SK-N-SH (cell line): ENCODE results near the gene SDF4. TPM values are rescaled to one million over a fixed set of nuclear protein-coding genes. Genes with fewer than 3 reads are reported as not detected.

Source experiments
- CTCF ChIA-PET: fragments of 300-600, 350-600 bp; formaldehyde crosslinking; extraction: SDS; loops from one replicate; lab custom pipeline; 2021; lab: Yijun Ruan, JAX
- POLR2A ChIA-PET: fragments of 350-600 bp; sonication (Branson Sonifier 250); formaldehyde crosslinking; extraction: SDS; loops from one replicate; lab custom pipeline; 2020; ENCODE audit warnings: antibody characterized with exemption, inconsistent platforms; lab: Yijun Ruan, JAX
- DNase-seq: peaks from one replicate; pipeline ENCODE4 v3.0.0; 2012
- H2AFZ ChIP-seq: fragments of 200-600 bp; sonication (generic); 2 replicates; pipeline ENCODE4 v1.8.1; 2016; ENCODE audit warnings: antibody characterized with exemption, mild to moderate bottlenecking, low read depth
- H3F3A ChIP-seq: fragments of 200-600 bp; sonication (generic); replicated peaks from 2 replicates; pipeline ENCODE3; 2016; ENCODE audit warnings: antibody characterized with exemption, mild to moderate bottlenecking; ENCODE audit not compliant: insufficient read depth
- H3K27ac ChIP-seq, 2 experiments: fragments of 200-500 bp in 1 of 2; fragments of 200-600 bp in 1 of 2; sonication (Bioruptor generic) in 1 of 2; sonication (generic), shearing (Covaris generic) in 1 of 2; 2 replicates each; pipeline versions ENCODE4 v1.5.1 to v1.6.1; 2014 to 2016; ENCODE audit warnings: low read depth in 2 of 2, inconsistent platforms in 1 of 2, low read length in 1 of 2, mild to moderate bottlenecking in 1 of 2, mixed read lengths in 1 of 2
- H3K27me3 ChIP-seq: fragments of 200-600 bp; sonication (generic), shearing (Covaris generic); 2 replicates; pipeline ENCODE4 v1.6.1; 2016; ENCODE audit warnings: mixed run types; ENCODE audit not compliant: insufficient read depth
- H3K36me3 ChIP-seq, 2 experiments: fragments of 200-500 bp in 1 of 2; fragments of 200-600 bp in 1 of 2; sonication (Bioruptor generic) in 1 of 2; sonication (generic) in 1 of 2; replicated peaks in 1 of 2; 2 replicates each; pipeline versions ENCODE3 to v1.5.1; 2014 to 2016; ENCODE audit warnings: low read length in 1 of 2, mild to moderate bottlenecking in 1 of 2; ENCODE audit not compliant: insufficient read depth in 2 of 2, control insufficient read depth in 1 of 2
- H3K4me1 ChIP-seq, 2 experiments: fragments of 200-500 bp in 1 of 2; fragments of 200-600 bp in 1 of 2; sonication (Bioruptor generic) in 1 of 2; sonication (generic), shearing (Covaris generic) in 1 of 2; 2 replicates each; pipeline versions ENCODE4 v1.5.1 to v1.6.1; 2014 to 2016; ENCODE audit warnings: low read depth in 1 of 2, low read length in 1 of 2, mixed run types in 1 of 2; ENCODE audit not compliant: insufficient read depth in 2 of 2, control insufficient read depth in 1 of 2
- H3K4me2 ChIP-seq: fragments of 200-600 bp; sonication (generic), shearing (Covaris generic); 2 replicates; pipeline ENCODE4 v1.6.1; 2017; ENCODE audit warnings: mixed run types
- H3K4me3 ChIP-seq, 2 experiments: fragments of 200-500 bp in 1 of 2; fragments of 200-600 bp in 1 of 2; sonication (Bioruptor generic) in 1 of 2; sonication (generic), shearing (Covaris generic) in 1 of 2; 2 replicates each; pipeline versions ENCODE4 v1.5.1 to v1.8.1; 2014 to 2016; ENCODE audit warnings: low read depth in 2 of 2, inconsistent platforms in 1 of 2, low read length in 1 of 2, mild to moderate bottlenecking in 1 of 2, mixed read lengths in 1 of 2, moderate library complexity in 1 of 2
- H3K79me2 ChIP-seq: fragments of 200-600 bp; sonication (generic); 2 replicates; pipeline ENCODE4 v1.8.1; 2017; ENCODE audit warnings: mild to moderate bottlenecking; ENCODE audit not compliant: insufficient read depth
- H3K9ac ChIP-seq: fragments of 200-600 bp; sonication (generic); 2 replicates; pipeline ENCODE4 v1.6.1; 2017; ENCODE audit warnings: mixed run types
- H3K9me2 ChIP-seq: fragments of 200-600 bp; sonication (generic); 2 replicates; pipeline ENCODE4 v1.6.1; 2017; ENCODE audit warnings: mixed run types
- H3K9me3 ChIP-seq: fragments of 200-600 bp; sonication (generic); 2 replicates; pipeline ENCODE4 v1.6.1; 2017; ENCODE audit warnings: mixed run types, mild to moderate bottlenecking, moderate library complexity
- H4K20me1 ChIP-seq: fragments of 200-600 bp; sonication (generic); 2 replicates; pipeline ENCODE4 v1.6.1; 2017; ENCODE audit warnings: mild to moderate bottlenecking, mixed run types; ENCODE audit not compliant: insufficient read depth
- EZH2phosphoT487 ChIP-seq: fragments of 200-600 bp; sonication (generic); IDR thresholded peaks from 2 replicates; pipeline ENCODE4 v1.6.1; 2017; ENCODE audit warnings: low read depth, mixed run types, mild to moderate bottlenecking, antibody characterized with exemption, moderate library complexity, borderline replicate concordance
- FOXJ3 ChIP-seq: sonication (generic); formaldehyde crosslinking; IDR thresholded peaks from 2 replicates; pipeline ENCODE4 v1.5.1; 2020; ENCODE audit warnings: mild to moderate bottlenecking, missing genetic modification reagents
- GATA2 ChIP-seq: sonication (generic); formaldehyde crosslinking; IDR thresholded peaks from 2 replicates; pipeline ENCODE4 v1.5.0; 2020; ENCODE audit warnings: mild to moderate bottlenecking, missing genetic modification reagents
- IRF3 ChIP-seq: fragments of 150-350 bp; IDR thresholded peaks from 2 replicates; pipeline ENCODE4 v1.6.1; 2016; ENCODE audit warnings: mild to moderate bottlenecking, low read depth, low read length
- JUND ChIP-seq: IDR thresholded peaks from 2 replicates; pipeline ENCODE4 v1.4.0; 2012
- REST ChIP-seq: IDR thresholded peaks from 2 replicates; pipeline ENCODE4 v1.6.1; 2012; ENCODE audit warnings: mild to moderate bottlenecking, low read depth, low read length, moderate library complexity
- RXRA ChIP-seq: IDR thresholded peaks from 2 replicates; pipeline ENCODE4 v1.4.0; 2012; ENCODE audit warnings: low read depth, mild to moderate bottlenecking, borderline replicate concordance
- TCF12 ChIP-seq: IDR thresholded peaks from 2 replicates; pipeline ENCODE4 v1.4.0; 2012
- TEAD4 ChIP-seq: IDR thresholded peaks from 2 replicates; pipeline ENCODE4 v1.4.0; 2012; ENCODE audit warnings: mild to moderate bottlenecking, borderline replicate concordance; ENCODE audit not compliant: insufficient read depth
- USF2 ChIP-seq: fragments of 150-350 bp; IDR thresholded peaks from 2 replicates; pipeline ENCODE4 v1.6.1; 2017; ENCODE audit warnings: antibody characterized with exemption, low read length, low read depth, borderline replicate concordance
- ZBTB33 ChIP-seq: IDR thresholded peaks from 2 replicates; pipeline ENCODE4 v1.4.0; 2012; ENCODE audit warnings: low read depth, borderline replicate concordance
- WGBS: methylation state at CpG from one replicate; pipeline ENCODE4 v1.1.6; 2017; ENCODE audit warnings: low lambda C conversion rate; 5-methylcytosine and 5-hydroxymethylcytosine counted together
- polyA plus RNA-seq, 3 experiments: library from polyadenylated mRNA; depleted of rRNA; stranded (reverse); fragments of >200 nt; gene quantifications; 2 replicates each; pipeline ENCODE4 v1.2.3, GENCODE V29; 2012
- TF ChIP-seq, protein P1 (sequence below): IDR thresholded peaks from 2 replicates; pipeline ENCODE4 v1.4.0; 2012; ENCODE audit warnings: low read depth, borderline replicate concordance

SDF4 gene
- polyA plus RNA-seq, 1 of the 3 experiments (the other 2 are of a cell fraction): 265 TPM

GRCh38 chr1:1206376-1206965, 25.3 kb downstream of the SDF4 start, which contains the start of gene TNFRSF18:
Gene TNFRSF18, minus strand, starts transcription at chr1:1206592. Its CDS starts 21 bp downstream, at chr1:1206571.
- H3K9me3 ChIP-seq: no peaks in the 10 kb centered on the region
- no peak within 1 kb of the TSS for H3K4me2 ChIP-seq
- H4K20me1 ChIP-seq: no peaks in the 10 kb centered on the region
- H3K27ac ChIP-seq: no peak within 1 kb of the TSS
- H3K4me1 ChIP-seq: peaks cover 3 to 8% of the 10 kb centered on the region in 2 experiments; a peak in 1 of 4 replicates
- no peaks in the 10 kb centered on the region for H3K9me2 ChIP-seq
- H3K36me3 ChIP-seq: no peaks in the 10 kb centered on the region
- 0% methylated on average over 4 of the region's 49 CpGs for WGBS
- no peak within 1 kb of the TSS for H3K9ac ChIP-seq
- H3F3A ChIP-seq: no peaks in the 10 kb centered on the region
- no peak within 1 kb of the TSS for H3K4me3 ChIP-seq
- H3K27me3 ChIP-seq: peaks cover 7% of the 10 kb centered on the region; the same call in 1 of the 2 replicates
- H2AFZ ChIP-seq: no peak within 1 kb of the TSS
- TF ChIP-seq TCF12 (no peak), GATA2 (CRISPR knock-in tag) (no peak), TEAD4 (no peak), FOXJ3 (CRISPR knock-in tag) (no peak), ZBTB33 (no peak), REST (no peak), EZH2phosphoT487 (no peak), USF2 (no peak), RXRA (no peak), IRF3 (no peak), JUND (no peak)
- TF ChIP-seq, protein P1, sequence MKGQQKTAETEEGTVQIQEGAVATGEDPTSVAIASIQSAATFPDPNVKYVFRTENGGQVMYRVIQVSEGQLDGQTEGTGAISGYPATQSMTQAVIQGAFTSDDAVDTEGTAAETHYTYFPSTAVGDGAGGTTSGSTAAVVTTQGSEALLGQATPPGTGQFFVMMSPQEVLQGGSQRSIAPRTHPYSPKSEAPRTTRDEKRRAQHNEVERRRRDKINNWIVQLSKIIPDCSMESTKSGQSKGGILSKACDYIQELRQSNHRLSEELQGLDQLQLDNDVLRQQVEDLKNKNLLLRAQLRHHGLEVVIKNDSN: no peak
- H3K79me2 ChIP-seq: no peaks in the 10 kb centered on the region
- ChIA-PET CTCF (interaction anchor here (1.3 to 3.8 kb wide), 2 partner anchors 84 to 174 kb away, joined by 3 to 16 read pairs; no protein-coding TSS in a partner anchor), POLR2A (no interaction called here)
- DNase-seq: peak; percentile 48
